GM04503 (cell line): ENCODE results near the gene PCDHB10.
"Not testable (repeated sequence)": the region's sequence is repeated elsewhere in the genome, so short reads cannot be mapped to it uniquely, and the experiment has no call there.

Experiments used
- DNase-seq: peaks from one replicate; pipeline ENCODE4 v3.0.0-alpha.2; 2012; ENCODE audit warnings: low read depth

PCDHB10 gene

GRCh38 chr5:141192110-141192725 is at the start of gene PCDHB10:
Gene PCDHB10 (plus strand): TSS chr5:141192353. CDS start chr5:141192553, 200 bp downstream.
- no peak for DNase-seq

- DNase-seq, result no peak
Measured at GRCh38 chr5:141149812-141150211, 42.3 kb upstream of the PCDHB10 start, which contains the start of gene PCDHB6. Gene PCDHB6 (plus strand): TSS chr5:141150057. CDS start chr5:141150258, 201 bp downstream.

GRCh38 chr5:141150224-141150992 is 41.7 kb upstream of the PCDHB10 start:
- DNase-seq, result no peak

- DNase-seq, result no peak
Measured at GRCh38 chr5:141150993-141151325, 41.2 kb upstream of the PCDHB10 start.

GRCh38 chr5:141151632-141152031 is 40.5 kb upstream of the PCDHB10 start:
- DNase-seq, result not testable (repeated sequence)

GRCh38 chr5:141152096-141152495 is 40.1 kb upstream of the PCDHB10 start:
- not testable (repeated sequence) for DNase-seq

- DNase-seq, result no peak
Measured at GRCh38 chr5:141155540-141156374, 36.4 kb upstream of the PCDHB10 start.

- not testable (repeated sequence) for DNase-seq
Measured at GRCh38 chr5:141157356-141157755, 34.8 kb upstream of the PCDHB10 start.

- not testable (repeated sequence) for DNase-seq
Measured at GRCh38 chr5:141157901-141158300, 34.3 kb upstream of the PCDHB10 start.

- DNase-seq, result no peak
Measured at GRCh38 chr5:141172381-141173204, 19.6 kb upstream of the PCDHB10 start, which contains the start of gene PCDHB7. Gene PCDHB7 (plus strand): TSS chr5:141172644. CDS start chr5:141172836, 192 bp downstream.

- not testable (repeated sequence) for DNase-seq
Measured at GRCh38 chr5:141174291-141175104, 17.7 kb upstream of the PCDHB10 start.

GRCh38 chr5:141175933-141176332 is 16.2 kb upstream of the PCDHB10 start:
- no peak for DNase-seq

- not testable (repeated sequence) for DNase-seq
Measured at GRCh38 chr5:141177577-141178191, 14.5 kb upstream of the PCDHB10 start, which contains the start of gene PCDHB8. Gene PCDHB8 (plus strand): TSS chr5:141177790. CDS start chr5:141178035, 245 bp downstream.

- not testable (repeated sequence) for DNase-seq
Measured at GRCh38 chr5:141179371-141179770, 12.8 kb upstream of the PCDHB10 start.

GRCh38 chr5:141179876-141180275 is 12.3 kb upstream of the PCDHB10 start:
- DNase-seq, result not testable (repeated sequence)

GRCh38 chr5:141180313-141180712 is 11.8 kb upstream of the PCDHB10 start:
- no peak for DNase-seq

GRCh38 chr5:141182248-141182647 is 9.9 kb upstream of the PCDHB10 start, which contains the start of gene PCDHB16:
Gene PCDHB16 (plus strand): TSS chr5:141182387. CDS start chr5:141182560, 173 bp downstream.
- DNase-seq, result no peak

- not testable (repeated sequence) for DNase-seq
Measured at GRCh38 chr5:141184117-141184855, 7.9 kb upstream of the PCDHB10 start.

GRCh38 chr5:141186897-141187512 is 5.1 kb upstream of the PCDHB10 start, which contains the start of gene PCDHB9:
Gene PCDHB9 (plus strand): TSS chr5:141187161. CDS start chr5:141187319, 158 bp downstream.
- DNase-seq, result no peak
